Activated CD4-positive, CD25-positive, alpha-beta regulatory T cell treated with anti-CD3 and anti-CD28 coated beads, Interleukin-2, amount 50 U/mL, for 16 hours (primary cell): Measurements from ENCODE around the gene THSD4.

Experiments
- DNase-seq: peaks from one replicate; pipeline ENCODE4 v3.0.0-alpha.2; 2020; ENCODE audit warnings: low read depth, low spot score

THSD4 gene

DNA sequence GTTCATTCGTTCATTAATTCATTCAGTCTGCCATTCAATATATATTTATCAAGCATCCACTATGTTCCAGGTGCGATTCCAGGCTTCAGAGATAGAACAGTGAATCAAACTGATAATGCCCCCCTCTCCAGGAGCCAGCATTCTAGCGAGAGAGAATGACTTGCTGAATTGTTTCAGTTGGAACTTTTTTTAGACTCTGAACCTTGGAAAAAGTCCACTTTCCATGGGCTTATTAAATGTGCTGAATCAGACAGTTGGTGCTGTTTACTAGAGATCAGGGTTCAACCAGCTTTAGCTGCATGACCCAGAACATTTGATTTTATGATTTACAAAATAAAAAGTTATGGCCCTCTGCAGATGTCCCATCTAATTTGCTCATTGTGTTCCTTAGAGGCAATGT is 213.2 kb downstream of the THSD4 start:
- DNase-seq, result no peak

DNA sequence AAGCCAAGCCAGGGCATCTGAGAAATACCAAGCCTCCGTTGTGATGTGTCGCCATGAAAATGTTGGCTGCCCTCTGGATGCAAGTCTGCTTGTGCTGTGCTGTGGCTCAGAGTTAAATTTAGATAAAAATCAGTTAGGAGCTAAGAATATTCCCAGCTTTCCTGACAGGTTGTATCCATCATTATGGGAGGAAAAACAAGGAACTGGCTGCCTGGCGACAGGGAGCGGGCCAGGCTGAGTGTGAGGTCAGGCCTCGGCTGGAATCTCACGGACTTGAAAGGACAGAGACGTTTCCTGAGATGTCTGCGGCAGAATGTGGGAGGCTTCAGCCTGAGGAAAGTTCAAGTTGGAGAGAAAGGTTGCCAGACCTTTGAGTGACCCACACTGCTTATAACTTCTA is 213.8 kb downstream of the THSD4 start:
- no peak for DNase-seq

DNA sequence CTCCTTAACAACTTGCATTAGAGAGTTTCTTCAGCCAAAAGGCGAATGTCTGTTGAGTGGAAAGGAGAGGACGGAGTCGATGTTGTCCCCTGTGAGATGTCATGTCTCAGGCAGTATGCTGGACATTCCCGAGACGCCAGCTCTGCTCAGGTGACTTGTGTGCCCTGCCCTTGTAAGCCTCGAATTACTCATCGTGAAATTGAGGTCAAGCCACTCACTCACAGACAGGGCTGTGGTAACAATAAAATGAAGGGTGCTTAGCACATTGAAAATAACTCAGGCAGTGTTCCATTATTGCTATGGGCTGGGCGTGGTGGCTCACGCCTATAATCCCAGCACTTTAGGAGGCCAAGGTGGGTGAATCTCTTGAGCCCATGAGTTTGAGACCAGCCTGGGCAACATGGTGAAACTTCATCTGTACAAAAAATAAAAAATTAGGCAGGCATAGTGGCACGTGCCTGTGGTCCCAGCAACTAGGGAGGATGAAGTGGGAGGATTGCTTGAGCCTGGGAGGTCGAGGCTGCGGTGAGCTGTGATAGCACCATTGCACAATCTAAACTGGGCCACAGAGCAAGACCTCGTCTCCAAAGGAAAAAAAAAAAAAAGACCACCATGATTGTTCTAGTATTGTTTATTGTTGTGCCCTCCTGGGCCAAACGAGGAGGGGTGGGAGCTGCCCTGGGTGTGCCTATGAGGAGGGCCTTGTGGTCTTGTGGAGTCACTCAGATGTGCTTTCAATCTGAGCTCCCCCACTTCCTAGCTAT is 214.4 kb downstream of the THSD4 start:
- DNase-seq, result no peak

DNA sequence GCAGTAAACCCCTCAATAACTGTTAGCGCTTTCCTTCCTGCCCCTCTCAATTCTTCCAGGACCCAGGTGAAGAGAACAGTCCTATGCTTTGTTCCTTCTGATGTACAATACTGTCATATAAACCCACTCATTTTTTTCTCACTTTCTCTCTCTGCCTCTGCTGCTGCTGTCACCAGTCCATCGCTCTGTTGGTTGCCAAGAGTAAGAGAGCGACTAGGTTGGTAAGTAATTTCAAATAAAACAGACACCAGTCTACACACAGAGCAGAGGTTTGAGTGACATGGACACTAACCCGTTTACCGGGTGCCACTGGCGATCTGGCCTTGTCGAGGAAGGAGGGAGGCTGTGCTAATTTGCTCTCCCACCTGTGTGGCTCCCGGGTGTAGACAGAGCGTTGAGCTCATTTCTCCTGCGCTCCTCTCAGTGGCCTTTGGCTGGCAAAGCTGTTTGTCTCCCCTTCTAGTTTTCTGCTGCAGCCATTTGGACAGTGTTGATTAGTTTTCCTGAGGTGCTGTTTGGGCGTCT is 215.4 kb downstream of the THSD4 start:
- no peak for DNase-seq

DNA sequence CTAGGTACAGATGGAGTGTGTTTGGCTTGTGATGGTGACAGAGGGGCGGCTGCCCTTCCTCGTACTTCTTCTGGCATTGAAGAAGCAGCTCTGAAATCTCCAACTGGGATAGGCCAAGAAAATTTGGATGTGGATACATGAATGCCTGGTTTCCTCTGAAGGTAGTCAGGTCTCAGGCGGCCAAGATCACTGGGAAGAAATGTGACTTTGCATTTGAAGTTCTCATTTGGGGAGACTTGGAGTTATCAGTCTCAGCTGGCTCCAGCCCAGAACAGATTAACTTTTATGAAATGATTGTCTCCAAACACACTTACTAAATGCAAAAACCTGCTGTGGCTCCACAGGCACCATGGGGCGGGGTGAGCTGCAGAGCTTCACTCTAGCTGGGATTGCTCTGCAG is 215.9 kb downstream of the THSD4 start:
- DNase-seq, result no peak

DNA sequence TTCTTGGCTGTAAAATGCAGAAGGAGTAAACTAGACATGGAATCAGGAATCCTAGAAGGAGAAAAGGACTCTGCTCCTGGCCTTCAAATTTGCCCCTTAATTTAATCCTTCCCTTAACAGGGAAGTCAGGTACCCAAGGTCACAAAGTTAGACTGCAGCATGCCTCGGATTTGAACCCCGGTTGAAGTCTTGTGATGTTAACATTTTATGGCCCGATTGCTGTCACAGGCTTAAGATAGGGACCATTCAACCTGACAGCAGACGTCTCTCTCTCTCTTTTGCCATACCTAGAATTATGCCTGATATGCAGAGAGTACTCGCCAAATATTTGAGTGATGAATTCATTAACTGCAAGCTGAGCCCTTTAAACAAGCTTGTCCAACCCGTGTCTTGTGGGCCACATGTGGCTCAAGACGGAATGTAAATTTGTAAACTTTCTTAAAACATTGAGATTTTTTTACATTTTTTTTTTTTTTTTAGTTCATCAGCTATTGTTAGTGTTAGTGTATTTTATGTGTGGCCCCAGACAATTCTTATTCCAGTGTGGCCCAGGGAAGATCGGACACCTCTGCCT is 217.2 kb downstream of the THSD4 start:
- DNase-seq, result no peak

DNA sequence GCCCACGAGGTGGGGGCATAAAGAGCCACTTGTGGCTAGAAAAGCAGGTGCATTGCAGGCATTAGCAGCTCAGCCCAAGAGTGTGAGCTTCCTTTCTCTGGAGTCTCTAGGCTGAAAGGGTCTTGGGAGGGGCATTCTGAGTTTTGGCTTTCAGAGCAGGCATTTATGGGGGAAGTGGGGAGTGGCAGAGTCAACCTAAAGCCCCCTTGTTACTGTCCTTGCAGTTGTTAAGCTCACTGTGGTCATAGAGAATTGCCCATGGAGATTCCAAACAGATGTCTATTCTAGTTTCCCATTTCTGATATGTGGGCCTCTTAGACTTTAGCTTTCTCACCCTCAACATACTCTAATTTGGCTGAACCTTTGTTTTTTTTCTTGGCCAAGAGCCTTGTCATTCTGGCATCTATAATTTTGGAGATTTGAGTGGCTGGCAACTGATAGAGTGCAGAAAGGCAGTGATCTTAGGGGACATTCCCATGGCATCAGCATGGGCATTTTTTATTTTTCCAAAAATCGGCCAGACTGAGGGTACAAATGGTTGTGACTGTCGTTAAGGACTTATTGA is 217.9 kb downstream of the THSD4 start:
- no peak for DNase-seq

DNA sequence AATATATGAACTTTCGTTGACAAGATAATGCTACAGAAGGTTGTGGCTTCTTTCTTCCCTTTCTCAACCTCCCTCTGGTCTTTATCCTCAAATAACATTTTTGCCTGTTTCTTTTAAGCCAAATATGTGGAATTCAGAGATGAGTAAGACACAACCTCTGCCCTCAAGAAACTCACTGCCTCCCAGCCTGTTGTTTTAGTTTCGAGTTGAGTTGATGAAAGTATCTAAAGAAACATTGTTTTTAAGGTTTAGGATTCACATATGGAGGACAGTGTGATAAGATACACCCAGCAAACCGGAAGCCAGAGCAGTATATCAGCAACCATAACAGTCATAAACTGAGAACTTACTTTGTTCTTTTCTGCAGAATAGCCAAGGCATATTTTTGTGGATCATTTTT is 218.6 kb downstream of the THSD4 start:
- DNase-seq, result no peak

DNA sequence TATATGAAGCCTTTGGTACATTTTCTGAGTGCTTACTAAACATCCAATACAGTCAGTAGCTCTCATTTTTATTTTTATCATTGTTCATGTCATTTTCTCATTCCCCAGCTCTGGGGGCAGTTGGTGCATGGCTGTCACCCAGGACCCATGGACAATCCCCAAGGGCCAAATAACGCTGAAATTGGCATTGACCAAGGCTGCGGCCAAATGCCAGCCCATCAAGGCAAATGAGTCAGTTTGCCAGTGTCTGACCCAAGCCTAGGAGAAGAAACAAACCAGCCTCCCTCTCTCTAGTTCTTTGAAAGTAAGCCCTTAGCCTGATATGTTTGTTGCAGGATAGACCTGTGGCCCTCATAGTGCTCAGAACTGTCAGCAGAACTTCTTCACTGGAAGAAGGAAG is 219.2 kb downstream of the THSD4 start:
- DNase-seq, result no peak

DNA sequence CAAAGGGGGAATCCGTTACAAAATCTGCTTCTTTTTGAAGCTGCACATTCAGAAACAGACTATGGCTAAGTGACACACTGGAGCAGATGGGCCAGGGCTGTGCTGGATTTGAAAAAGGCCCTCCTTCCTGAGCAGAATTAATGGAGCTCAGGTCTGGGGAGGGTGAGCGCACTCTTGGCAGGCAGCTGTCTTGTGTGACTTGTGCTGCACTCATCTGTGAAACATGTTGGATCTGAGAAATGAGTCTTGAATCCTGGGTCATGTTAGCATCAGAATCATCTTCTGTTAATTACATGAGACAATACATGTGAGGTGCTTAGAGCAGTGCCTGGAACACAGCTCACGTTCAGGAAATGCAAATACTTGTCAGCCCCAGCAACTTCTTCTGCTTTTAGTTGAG is 219.6 kb downstream of the THSD4 start:
- no peak for DNase-seq

DNA sequence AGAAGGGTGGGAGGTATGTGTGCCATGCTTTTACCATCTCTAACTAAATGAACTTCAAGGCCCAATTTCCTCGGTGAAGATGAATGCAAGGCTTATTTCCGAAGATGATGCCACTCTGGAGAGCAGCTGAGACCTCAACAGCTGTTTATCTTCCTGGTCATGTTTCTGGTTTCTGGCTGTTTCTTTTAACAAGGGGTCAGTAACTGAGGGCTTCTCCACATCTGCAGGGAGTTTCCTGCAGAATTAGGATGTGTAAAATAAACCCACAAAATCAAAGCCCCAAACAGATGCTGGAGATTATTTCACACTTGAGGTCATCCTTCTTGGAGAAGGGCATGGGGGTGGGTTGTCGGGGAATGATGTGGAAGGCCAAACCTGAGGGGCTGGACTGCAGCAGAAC is 220.3 kb downstream of the THSD4 start:
- DNase-seq, result no peak

DNA sequence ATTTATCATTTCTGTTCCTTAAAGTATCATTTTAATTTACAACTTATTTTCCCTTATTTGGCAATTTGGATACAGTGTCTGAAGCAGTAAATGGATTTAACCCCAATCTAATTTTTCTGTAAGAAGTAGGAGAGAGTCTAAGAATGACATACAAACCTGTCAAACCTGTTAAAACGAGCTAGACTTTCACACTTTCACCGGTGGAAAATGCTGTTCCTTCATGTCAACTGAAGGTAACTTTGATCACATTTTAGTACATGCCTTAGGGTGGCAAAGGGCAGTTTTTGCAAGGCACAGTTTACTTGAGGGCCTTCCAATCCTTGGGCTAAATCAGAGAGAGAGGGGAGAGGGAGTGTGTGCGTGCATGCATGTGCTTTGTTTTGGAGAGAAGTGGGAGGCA is 221.4 kb downstream of the THSD4 start:
- DNase-seq, result no peak

DNA sequence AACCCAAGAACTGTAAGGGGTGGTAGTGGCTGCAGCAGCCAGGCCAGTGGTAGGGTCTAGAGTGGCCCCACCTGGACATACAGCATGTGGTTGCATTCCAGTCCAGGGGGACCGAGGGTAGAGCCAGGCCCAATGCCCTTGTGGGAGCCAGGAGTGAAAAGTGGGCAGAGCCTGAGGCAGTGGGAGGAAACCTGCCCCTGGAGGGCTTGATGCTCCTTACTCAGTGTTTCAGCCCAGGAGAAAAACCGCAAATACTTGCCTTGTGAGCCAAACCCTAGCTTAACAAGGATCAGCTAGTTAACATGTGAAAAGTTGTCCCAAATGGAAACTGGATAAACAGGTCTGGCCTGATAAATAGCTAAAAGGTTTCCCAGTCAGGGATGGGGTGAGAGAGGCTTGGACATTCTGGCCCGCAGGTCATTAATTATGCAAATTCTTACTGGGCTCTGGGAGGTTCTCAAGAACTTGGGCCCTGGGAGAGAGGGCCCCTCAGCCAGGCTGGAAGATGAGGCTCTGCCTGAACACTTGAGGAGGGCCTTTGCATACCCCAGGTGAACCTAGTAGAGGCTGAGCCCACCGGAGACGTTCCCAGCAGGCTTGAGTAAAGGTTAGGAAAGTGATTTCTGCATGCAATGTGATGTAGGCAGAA is 222.1 kb downstream of the THSD4 start:
- DNase-seq, result no peak

DNA sequence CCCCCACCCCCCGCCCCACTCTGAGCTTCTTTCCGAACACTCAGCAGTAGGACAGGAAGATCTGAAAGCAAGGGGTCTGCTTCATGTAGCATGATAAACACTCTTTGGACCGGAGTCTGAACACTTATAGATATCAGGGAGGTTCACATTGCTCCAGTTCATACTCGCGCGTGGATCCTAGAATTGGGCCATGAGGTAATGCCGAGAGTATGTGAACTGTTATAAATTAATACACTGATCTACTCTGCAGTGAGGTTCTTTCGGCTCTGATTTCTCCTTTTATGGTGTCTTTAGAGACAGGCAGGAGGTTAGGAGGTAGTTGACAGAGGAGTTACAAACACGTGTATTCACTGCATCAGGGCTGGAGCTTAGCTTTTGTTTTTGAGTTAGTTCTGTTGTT is 223.0 kb downstream of the THSD4 start:
- DNase-seq, result no peak

DNA sequence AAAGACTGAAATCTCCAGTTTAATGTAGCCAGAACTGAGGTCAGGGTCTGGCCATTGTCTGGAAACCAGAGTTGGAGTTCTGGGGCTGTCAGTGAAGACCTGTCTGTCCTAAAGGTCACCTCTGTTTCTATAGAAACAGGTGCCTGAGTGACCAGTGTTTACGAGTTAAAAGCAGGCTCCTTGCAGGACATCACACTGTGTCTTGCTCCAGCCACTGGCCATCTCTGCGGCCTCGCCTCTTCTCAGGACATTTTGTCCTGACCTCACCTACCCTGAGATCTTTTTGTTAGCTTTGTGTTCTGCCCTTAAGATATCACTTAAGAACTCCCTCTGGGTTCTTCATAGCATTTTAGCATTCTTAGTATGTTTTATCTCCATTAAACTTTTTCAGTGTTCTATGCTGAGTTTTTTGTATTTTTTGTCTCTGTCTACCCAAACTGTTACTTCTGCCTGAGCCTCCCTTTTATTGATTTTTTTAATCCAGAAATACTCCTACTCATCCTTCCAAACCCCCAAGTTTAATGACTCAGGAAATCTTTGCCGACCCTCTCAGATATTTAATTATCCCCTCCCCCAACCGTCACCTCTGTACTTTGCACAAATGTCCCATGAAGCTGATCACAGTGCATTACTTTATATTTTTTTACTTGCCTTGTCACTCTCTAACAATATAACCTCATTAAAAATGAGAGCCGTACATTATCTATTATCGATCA is 223.7 kb downstream of the THSD4 start:
- no peak for DNase-seq

DNA sequence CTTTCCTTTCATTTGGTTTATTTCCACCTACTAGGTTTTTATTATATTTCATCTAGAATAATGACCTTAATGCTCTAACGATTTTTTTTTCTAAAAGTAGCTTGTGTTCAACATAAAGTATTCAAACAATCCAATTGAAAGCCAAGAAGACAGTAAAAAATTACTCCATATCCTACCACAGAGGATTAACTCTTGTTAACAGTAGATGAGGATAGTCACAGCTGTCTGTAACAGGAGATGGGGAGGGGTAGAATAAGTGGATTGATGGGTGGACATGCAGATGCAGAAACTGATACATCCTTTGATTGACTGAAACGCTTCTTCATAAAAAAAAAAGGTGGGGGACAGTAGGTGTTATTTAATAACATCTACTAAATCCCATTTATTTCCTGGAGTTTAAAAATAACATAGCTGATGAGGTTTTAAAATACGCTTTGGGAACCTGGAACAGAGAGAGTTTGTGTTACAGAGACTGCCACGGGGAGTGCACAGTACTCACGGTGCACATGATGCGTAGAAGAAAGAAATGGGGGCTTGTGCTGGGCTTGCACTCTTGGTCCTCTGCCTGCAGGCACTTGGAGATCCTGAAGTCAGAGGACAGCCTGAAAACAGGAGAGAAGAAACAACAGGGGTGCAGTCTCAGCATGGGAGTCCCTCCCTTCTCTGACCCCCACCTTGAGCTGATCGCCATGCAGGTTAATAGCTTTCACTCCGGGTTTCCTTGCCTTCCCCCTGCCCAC is 226.7 kb downstream of the THSD4 start:
- no peak for DNase-seq

DNA sequence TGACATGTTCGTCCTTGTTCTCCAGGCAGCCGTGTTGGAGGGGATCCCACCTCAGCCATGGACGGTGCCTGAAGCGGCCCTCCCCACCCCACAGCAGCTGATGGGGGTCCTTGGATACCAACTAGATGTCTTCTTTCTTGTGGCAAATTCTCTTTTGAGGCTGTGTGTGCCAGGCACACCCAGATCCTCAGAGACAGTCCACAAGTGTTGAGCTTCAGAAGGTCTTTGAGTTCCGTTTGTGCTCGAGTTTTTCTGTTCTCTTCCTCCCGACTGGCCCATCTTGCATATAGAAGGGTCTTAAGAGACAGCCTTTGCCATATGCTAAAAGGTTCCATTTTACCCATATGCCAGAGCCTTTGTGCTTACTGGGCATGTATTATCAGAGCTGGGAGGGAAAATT is 227.4 kb downstream of the THSD4 start:
- no peak for DNase-seq

DNA sequence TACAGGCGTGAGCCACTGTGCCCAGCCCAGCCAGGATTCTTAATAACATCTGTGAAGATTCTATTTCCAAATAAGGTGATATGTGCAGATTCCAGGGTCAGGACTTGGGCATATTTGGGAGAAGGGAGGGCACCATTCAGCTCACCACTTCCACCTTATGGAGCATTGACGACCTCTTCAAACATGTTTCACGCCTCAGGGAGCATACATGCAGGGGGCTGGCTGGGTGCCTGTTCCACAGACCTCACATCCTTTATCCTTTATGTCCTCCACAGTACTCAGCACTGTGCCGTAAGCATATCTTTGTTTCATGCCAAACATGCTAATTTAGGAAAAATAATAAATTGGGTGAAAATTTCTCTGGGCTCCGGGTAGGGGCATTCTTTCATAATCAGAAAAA is 229.0 kb downstream of the THSD4 start:
- no peak for DNase-seq

DNA sequence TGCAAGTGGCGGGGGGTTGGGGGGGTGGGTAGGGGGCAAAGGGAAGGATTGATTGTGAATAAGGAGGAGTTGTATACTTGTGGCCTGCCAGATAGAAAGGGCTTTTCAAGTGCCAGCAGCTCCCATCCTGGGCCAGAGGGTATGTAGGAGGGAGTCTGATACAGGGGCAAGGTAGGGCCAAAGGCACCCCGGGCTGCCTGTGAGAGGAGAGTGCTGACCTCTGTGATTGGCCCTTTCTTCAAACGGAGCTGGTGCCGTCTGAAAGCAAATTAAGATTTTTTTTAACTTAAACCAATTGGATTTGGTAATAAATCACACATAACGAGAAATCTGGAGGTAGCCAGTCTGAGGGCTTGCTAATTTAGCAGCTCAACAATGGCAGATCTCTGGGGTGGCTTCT is 229.9 kb downstream of the THSD4 start:
- no peak for DNase-seq

DNA sequence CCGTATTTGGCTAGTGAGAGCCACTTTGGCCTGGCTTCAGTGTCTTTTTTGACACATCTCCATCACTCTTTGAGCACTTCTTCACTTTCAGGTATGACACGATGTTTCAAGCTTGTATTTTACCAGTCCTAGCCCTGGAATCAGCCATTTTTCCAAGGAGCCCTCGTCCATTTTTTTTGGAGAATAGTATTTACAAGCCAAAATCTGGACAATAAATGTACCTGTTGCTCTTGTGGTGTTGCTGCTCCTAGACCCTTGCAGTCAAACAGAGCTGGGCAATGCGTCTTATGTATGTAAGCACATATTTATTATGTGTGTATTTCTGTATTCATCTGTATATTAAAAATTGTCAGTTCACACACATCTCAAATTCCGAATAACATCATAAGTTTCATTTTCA is 231.2 kb downstream of the THSD4 start:
- DNase-seq, result no peak

DNA sequence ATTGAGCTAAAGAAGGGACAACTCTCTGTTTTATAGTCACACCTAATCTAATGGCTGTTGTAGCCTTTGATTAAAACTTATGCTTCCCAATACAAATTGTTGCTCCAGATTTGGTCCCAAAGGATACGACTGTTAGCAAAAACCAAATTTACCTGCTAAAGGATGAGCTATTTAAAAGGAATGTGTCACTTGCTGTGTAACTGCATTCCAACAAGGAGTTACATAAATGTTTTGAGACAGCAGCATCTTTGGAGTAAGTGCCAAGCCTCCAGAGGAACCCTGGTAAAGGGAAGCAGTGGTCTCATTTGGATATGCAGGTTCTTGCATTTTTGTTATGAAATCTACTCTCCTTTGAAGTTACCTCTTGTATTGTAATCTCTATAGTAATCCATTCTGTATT is 233.3 kb downstream of the THSD4 start:
- no peak for DNase-seq
